GM12878 (cell line): ENCODE measurements around the gene TAAR9. TPM values are rescaled to one million over a fixed set of nuclear protein-coding genes. Genes with fewer than 3 reads are reported as not detected.

Experiments
- ASH2L ChIP-seq: fragments of 300-600, 200-600 bp; sonication (generic); IDR thresholded peaks from 2 replicates; pipeline ENCODE4 v1.6.1; 2017; ENCODE audit warnings: low read depth, mild to moderate bottlenecking, borderline replicate concordance
- GABPA ChIP-seq: IDR thresholded peaks from 2 replicates; pipeline ENCODE4 v1.6.1; 2014; ENCODE audit warnings: antibody characterized with exemption, low read depth, mild to moderate bottlenecking, inconsistent platforms
- MEF2A ChIP-seq: IDR thresholded peaks from 2 replicates; pipeline ENCODE4 v1.6.1; 2011; ENCODE audit warnings: low read depth, mild to moderate bottlenecking, low read length, moderate library complexity; ENCODE audit not compliant: insufficient read depth
- NFYA ChIP-seq: IDR thresholded peaks from 2 replicates; pipeline ENCODE4 v1.6.1; 2011; ENCODE audit warnings: low read depth, mild to moderate bottlenecking, low read length, improper control_type of control experiment, borderline replicate concordance
- NR2C2 ChIP-seq: IDR thresholded peaks from 2 replicates; pipeline ENCODE4 v1.6.1; 2011; ENCODE audit warnings: borderline replicate concordance, low read depth; ENCODE audit not compliant: control insufficient read depth, insufficient read length
- NR2F1 ChIP-seq: fragments of 450-650 bp; conservative IDR thresholded peaks from 2 replicates; pipeline ENCODE4 v1.6.1; 2017; ENCODE audit warnings: mild to moderate bottlenecking
- RCOR1 ChIP-seq: conservative IDR thresholded peaks from 2 replicates; pipeline ENCODE4 v1.6.1; 2012; ENCODE audit warnings: low read depth, low read length, improper control_type of control experiment
- SREBF1 ChIP-seq: IDR thresholded peaks from 2 replicates; pipeline ENCODE4 v1.6.1; 2012; ENCODE audit warnings: mild to moderate bottlenecking, low read length
- WRNIP1 ChIP-seq: IDR thresholded peaks from 2 replicates; pipeline ENCODE4 v1.6.1; 2011; ENCODE audit warnings: low read depth, low read length, improper control_type of control experiment, borderline replicate concordance
- polyA plus RNA-seq, 11 experiments: library from polyadenylated mRNA; depleted of rRNA in 4 of 11; unstranded in 6 of 11; stranded (reverse) in 5 of 11; fragments of >200 nt; fragmentation: Nextera tagmentation in 4 of 11; fragmentation: Illumina TruSeq in 1 of 11; extraction: Ambion mirVana in 4 of 11; extraction: Trizol in 1 of 11; gene quantifications; 1 replicate in 1 of 11; 2 replicates in 10 of 11; pipeline versions ENCODE4 v1.2.1 to v1.2.3, GENCODE V29; 2011 to 2016; ENCODE audit warnings: inconsistent platforms in 2 of 11, missing spikeins in 2 of 11, low read depth in 1 of 11
- small RNA-seq: library from RNA; depleted of rRNA; stranded (forward); fragments of <200 nt; gene quantifications from one replicate; pipeline ENCODE3, GENCODE V24; 2014
- total RNA-seq, 4 experiments: library from RNA; depleted of rRNA in 3 of 4; stranded (reverse); fragments of >200 nt in 3 of 4; fragmentation: Illumina TruSeq in 1 of 4; extraction: Trizol in 1 of 4; gene quantifications; 2 replicates each; pipeline versions ENCODE4 v1.2.1 to v1.2.3, GENCODE V29; 2013 to 2021
- TF ChIP-seq, protein P1 (sequence below): fragments of 150-350 bp; IDR thresholded peaks from 2 replicates; pipeline ENCODE4 v1.6.1; 2014; ENCODE audit warnings: mild to moderate bottlenecking, low read depth, low read length
- TF ChIP-seq, protein P2 (sequence below): IDR thresholded peaks from 2 replicates; pipeline ENCODE4 v1.6.1; 2012; ENCODE audit warnings: improper control_type of control experiment, low read depth, low read length; ENCODE audit not compliant: insufficient replicate concordance
- TF ChIP-seq, protein P3 (sequence below): IDR thresholded peaks from 2 replicates; pipeline ENCODE4 v1.6.1; 2011; ENCODE audit warnings: borderline replicate concordance, low read depth, mild to moderate bottlenecking, moderate library complexity, low read length; ENCODE audit not compliant: insufficient read depth, poor library complexity, severe bottlenecking

Gene TAAR9
- total and polyA plus RNA-seq, 10 of the 15 experiments (the other 5 are each of a cell fraction or from before 2014, with no cell fraction given): not detected

DNA sequence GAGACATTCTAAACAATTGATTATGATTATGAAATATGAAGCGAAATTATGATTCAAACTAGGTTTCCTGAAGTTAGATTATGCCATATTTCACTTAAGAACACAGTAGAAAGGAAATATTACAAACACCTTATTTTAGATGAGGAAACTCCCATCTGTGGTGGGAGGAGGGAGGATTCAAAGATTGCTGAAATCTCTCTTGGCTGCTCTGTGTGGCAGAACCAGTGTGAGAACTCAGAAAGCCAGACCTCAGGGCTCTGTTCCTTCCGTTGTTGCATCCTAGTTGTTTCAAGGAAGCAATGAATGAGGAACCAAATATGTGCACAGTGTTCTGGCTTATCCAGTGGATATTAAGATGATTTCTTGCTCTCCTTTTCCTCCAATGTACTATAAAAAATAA, 49.3 kb downstream of the TAAR9 start (continued):
- TF ChIP-seq, protein P1, sequence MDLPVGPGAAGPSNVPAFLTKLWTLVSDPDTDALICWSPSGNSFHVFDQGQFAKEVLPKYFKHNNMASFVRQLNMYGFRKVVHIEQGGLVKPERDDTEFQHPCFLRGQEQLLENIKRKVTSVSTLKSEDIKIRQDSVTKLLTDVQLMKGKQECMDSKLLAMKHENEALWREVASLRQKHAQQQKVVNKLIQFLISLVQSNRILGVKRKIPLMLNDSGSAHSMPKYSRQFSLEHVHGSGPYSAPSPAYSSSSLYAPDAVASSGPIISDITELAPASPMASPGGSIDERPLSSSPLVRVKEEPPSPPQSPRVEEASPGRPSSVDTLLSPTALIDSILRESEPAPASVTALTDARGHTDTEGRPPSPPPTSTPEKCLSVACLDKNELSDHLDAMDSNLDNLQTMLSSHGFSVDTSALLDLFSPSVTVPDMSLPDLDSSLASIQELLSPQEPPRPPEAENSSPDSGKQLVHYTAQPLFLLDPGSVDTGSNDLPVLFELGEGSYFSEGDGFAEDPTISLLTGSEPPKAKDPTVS: no peak
- TF ChIP-seq NR2C2: no peak
- TF ChIP-seq, protein P2, sequence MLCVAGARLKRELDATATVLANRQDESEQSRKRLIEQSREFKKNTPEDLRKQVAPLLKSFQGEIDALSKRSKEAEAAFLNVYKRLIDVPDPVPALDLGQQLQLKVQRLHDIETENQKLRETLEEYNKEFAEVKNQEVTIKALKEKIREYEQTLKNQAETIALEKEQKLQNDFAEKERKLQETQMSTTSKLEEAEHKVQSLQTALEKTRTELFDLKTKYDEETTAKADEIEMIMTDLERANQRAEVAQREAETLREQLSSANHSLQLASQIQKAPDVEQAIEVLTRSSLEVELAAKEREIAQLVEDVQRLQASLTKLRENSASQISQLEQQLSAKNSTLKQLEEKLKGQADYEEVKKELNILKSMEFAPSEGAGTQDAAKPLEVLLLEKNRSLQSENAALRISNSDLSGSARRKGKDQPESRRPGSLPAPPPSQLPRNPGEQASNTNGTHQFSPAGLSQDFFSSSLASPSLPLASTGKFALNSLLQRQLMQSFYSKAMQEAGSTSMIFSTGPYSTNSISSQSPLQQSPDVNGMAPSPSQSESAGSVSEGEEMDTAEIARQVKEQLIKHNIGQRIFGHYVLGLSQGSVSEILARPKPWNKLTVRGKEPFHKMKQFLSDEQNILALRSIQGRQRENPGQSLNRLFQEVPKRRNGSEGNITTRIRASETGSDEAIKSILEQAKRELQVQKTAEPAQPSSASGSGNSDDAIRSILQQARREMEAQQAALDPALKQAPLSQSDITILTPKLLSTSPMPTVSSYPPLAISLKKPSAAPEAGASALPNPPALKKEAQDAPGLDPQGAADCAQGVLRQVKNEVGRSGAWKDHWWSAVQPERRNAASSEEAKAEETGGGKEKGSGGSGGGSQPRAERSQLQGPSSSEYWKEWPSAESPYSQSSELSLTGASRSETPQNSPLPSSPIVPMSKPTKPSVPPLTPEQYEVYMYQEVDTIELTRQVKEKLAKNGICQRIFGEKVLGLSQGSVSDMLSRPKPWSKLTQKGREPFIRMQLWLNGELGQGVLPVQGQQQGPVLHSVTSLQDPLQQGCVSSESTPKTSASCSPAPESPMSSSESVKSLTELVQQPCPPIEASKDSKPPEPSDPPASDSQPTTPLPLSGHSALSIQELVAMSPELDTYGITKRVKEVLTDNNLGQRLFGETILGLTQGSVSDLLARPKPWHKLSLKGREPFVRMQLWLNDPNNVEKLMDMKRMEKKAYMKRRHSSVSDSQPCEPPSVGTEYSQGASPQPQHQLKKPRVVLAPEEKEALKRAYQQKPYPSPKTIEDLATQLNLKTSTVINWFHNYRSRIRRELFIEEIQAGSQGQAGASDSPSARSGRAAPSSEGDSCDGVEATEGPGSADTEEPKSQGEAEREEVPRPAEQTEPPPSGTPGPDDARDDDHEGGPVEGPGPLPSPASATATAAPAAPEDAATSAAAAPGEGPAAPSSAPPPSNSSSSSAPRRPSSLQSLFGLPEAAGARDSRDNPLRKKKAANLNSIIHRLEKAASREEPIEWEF: no peak
- TF ChIP-seq NFYA: no peak
- no peak for TF ChIP-seq ASH2L
- TF ChIP-seq GABPA: no peak
- TF ChIP-seq, protein P3, sequence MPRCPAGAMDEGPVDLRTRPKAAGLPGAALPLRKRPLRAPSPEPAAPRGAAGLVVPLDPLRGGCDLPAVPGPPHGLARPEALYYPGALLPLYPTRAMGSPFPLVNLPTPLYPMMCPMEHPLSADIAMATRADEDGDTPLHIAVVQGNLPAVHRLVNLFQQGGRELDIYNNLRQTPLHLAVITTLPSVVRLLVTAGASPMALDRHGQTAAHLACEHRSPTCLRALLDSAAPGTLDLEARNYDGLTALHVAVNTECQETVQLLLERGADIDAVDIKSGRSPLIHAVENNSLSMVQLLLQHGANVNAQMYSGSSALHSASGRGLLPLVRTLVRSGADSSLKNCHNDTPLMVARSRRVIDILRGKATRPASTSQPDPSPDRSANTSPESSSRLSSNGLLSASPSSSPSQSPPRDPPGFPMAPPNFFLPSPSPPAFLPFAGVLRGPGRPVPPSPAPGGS: no peak
- TF ChIP-seq WRNIP1: no peak
- no peak for TF ChIP-seq SREBF1
- TF ChIP-seq MEF2A: no peak
- no peak for TF ChIP-seq RCOR1
- TF ChIP-seq NR2F1: no peak
- TF ChIP-seq, all 136 proteins: peak for 0

Small RNA genes lying within 50 kb of the gene (small RNA-seq; reads per million reads assigned to genes)
- not detected for gene TAAR7P

Other genes with a start within 250 kb of the TAAR9 start
Only the 7 nearest of the 9 such genes appear.
- 0.56 and 0.87 TPM in 2 replicates for gene MOXD1, start 136.8 kb upstream of the TAAR9 start, total RNA-seq (2014; rRNA removed)
- 0.69 and 0.72 TPM in 2 replicates for gene MOXD1, start 136.8 kb upstream of the TAAR9 start, total RNA-seq (2014; rRNA removed; fragmentation: Illumina TruSeq; extraction: Trizol)
- 0.87 and 1.3 TPM in 2 replicates for gene MOXD1, start 136.8 kb upstream of the TAAR9 start, total RNA-seq (2021)
- 2.1 and 2.9 TPM in 2 replicates for gene MOXD1, start 136.8 kb upstream of the TAAR9 start, polyA plus RNA-seq (2011; rRNA removed)
- 0.73 and 1.2 TPM in 2 replicates for gene MOXD1, start 136.8 kb upstream of the TAAR9 start, polyA plus RNA-seq (2014; fragmentation: Illumina TruSeq; extraction: Trizol)
- gene MOXD1, start 136.8 kb upstream of the TAAR9 start, polyA plus RNA-seq (2014; fragmentation: Nextera tagmentation; extraction: Ambion mirVana): under 1 TPM; 0.03 to 0.27 TPM
- gene MOXD1, start 136.8 kb upstream of the TAAR9 start, polyA plus RNA-seq (2014; rRNA removed): 0.65 and 0.88 TPM in 2 replicates
- under 1 TPM; 0.34 to 0.40 TPM for gene MOXD1, start 136.8 kb upstream of the TAAR9 start, polyA plus RNA-seq (2016; fragmentation: Nextera tagmentation; extraction: Ambion mirVana)
- gene STX7, start 25.2 kb upstream of the TAAR9 start, total RNA-seq (2014; rRNA removed): 28.8 and 33.4 TPM in 2 replicates
- gene STX7, start 25.2 kb upstream of the TAAR9 start, total RNA-seq (2014; rRNA removed; fragmentation: Illumina TruSeq; extraction: Trizol): 44.2 and 50.1 TPM in 2 replicates
- gene STX7, start 25.2 kb upstream of the TAAR9 start, total RNA-seq (2021): 57.9 and 60.8 TPM in 2 replicates
- gene STX7, start 25.2 kb upstream of the TAAR9 start, polyA plus RNA-seq (2011; rRNA removed): 75.5 and 95.5 TPM in 2 replicates
- 66.1 and 70.2 TPM in 2 replicates for gene STX7, start 25.2 kb upstream of the TAAR9 start, polyA plus RNA-seq (2014; fragmentation: Illumina TruSeq; extraction: Trizol)
- 10 to 100 TPM; 26.5 to 30.7 TPM for gene STX7, start 25.2 kb upstream of the TAAR9 start, polyA plus RNA-seq (2014; fragmentation: Nextera tagmentation; extraction: Ambion mirVana)
- 38.6 and 40.0 TPM in 2 replicates for gene STX7, start 25.2 kb upstream of the TAAR9 start, polyA plus RNA-seq (2014; rRNA removed)
- 10 to 100 TPM; 52.5 to 58.1 TPM for gene STX7, start 25.2 kb upstream of the TAAR9 start, polyA plus RNA-seq (2016; fragmentation: Nextera tagmentation; extraction: Ambion mirVana)
- not detected in 2 replicates for gene TAAR8, start 14.4 kb downstream of the TAAR9 start, total RNA-seq (2014; rRNA removed)
- not detected in 2 replicates for gene TAAR8, start 14.4 kb downstream of the TAAR9 start, total RNA-seq (2014; rRNA removed; fragmentation: Illumina TruSeq; extraction: Trizol)
- not detected in 2 replicates for gene TAAR8, start 14.4 kb downstream of the TAAR9 start, total RNA-seq (2021)
- not detected in 2 replicates for gene TAAR8, start 14.4 kb downstream of the TAAR9 start, polyA plus RNA-seq (2011; rRNA removed)
- not detected in 2 replicates for gene TAAR8, start 14.4 kb downstream of the TAAR9 start, polyA plus RNA-seq (2014; fragmentation: Illumina TruSeq; extraction: Trizol)
- gene TAAR8, start 14.4 kb downstream of the TAAR9 start, polyA plus RNA-seq (2014; fragmentation: Nextera tagmentation; extraction: Ambion mirVana): not detected
- gene TAAR8, start 14.4 kb downstream of the TAAR9 start, polyA plus RNA-seq (2014; rRNA removed): not detected in 2 replicates
- gene TAAR8, start 14.4 kb downstream of the TAAR9 start, polyA plus RNA-seq (2016; fragmentation: Nextera tagmentation; extraction: Ambion mirVana): not detected
- gene TAAR6, start 32.0 kb downstream of the TAAR9 start, total RNA-seq (2014; rRNA removed): not detected in 2 replicates
- gene TAAR6, start 32.0 kb downstream of the TAAR9 start, total RNA-seq (2014; rRNA removed; fragmentation: Illumina TruSeq; extraction: Trizol): not detected in 2 replicates
- gene TAAR6, start 32.0 kb downstream of the TAAR9 start, total RNA-seq (2021): not detected in 2 replicates
- gene TAAR6, start 32.0 kb downstream of the TAAR9 start, polyA plus RNA-seq (2011; rRNA removed): not detected in 2 replicates
- gene TAAR6, start 32.0 kb downstream of the TAAR9 start, polyA plus RNA-seq (2014; fragmentation: Illumina TruSeq; extraction: Trizol): not detected in 2 replicates
- not detected for gene TAAR6, start 32.0 kb downstream of the TAAR9 start, polyA plus RNA-seq (2014; fragmentation: Nextera tagmentation; extraction: Ambion mirVana)
- not detected in 2 replicates for gene TAAR6, start 32.0 kb downstream of the TAAR9 start, polyA plus RNA-seq (2014; rRNA removed)
- not detected for gene TAAR6, start 32.0 kb downstream of the TAAR9 start, polyA plus RNA-seq (2016; fragmentation: Nextera tagmentation; extraction: Ambion mirVana)
- gene TAAR5, start 51.5 kb downstream of the TAAR9 start, total RNA-seq (2014; rRNA removed): not detected in 2 replicates
- not detected in 2 replicates for gene TAAR5, start 51.5 kb downstream of the TAAR9 start, total RNA-seq (2014; rRNA removed; fragmentation: Illumina TruSeq; extraction: Trizol)
- not detected in 2 replicates for gene TAAR5, start 51.5 kb downstream of the TAAR9 start, total RNA-seq (2021)
- gene TAAR5, start 51.5 kb downstream of the TAAR9 start, polyA plus RNA-seq (2011; rRNA removed): not detected in 2 replicates
- not detected in 2 replicates for gene TAAR5, start 51.5 kb downstream of the TAAR9 start, polyA plus RNA-seq (2014; fragmentation: Illumina TruSeq; extraction: Trizol)
- gene TAAR5, start 51.5 kb downstream of the TAAR9 start, polyA plus RNA-seq (2014; fragmentation: Nextera tagmentation; extraction: Ambion mirVana): not detected
- gene TAAR5, start 51.5 kb downstream of the TAAR9 start, polyA plus RNA-seq (2014; rRNA removed): not detected in 2 replicates
- gene TAAR5, start 51.5 kb downstream of the TAAR9 start, polyA plus RNA-seq (2016; fragmentation: Nextera tagmentation; extraction: Ambion mirVana): not detected
- gene TAAR2, start 86.0 kb downstream of the TAAR9 start, total RNA-seq (2014; rRNA removed): not detected in 2 replicates
- not detected in 2 replicates for gene TAAR2, start 86.0 kb downstream of the TAAR9 start, total RNA-seq (2014; rRNA removed; fragmentation: Illumina TruSeq; extraction: Trizol)
- gene TAAR2, start 86.0 kb downstream of the TAAR9 start, total RNA-seq (2021): not detected in 2 replicates
- gene TAAR2, start 86.0 kb downstream of the TAAR9 start, polyA plus RNA-seq (2011; rRNA removed): not detected in 2 replicates
- not detected in 2 replicates for gene TAAR2, start 86.0 kb downstream of the TAAR9 start, polyA plus RNA-seq (2014; fragmentation: Illumina TruSeq; extraction: Trizol)
- gene TAAR2, start 86.0 kb downstream of the TAAR9 start, polyA plus RNA-seq (2014; fragmentation: Nextera tagmentation; extraction: Ambion mirVana): not detected
- gene TAAR2, start 86.0 kb downstream of the TAAR9 start, polyA plus RNA-seq (2014; rRNA removed): not detected in 2 replicates
- gene TAAR2, start 86.0 kb downstream of the TAAR9 start, polyA plus RNA-seq (2016; fragmentation: Nextera tagmentation; extraction: Ambion mirVana): not detected
- gene TAAR1, start 120.9 kb downstream of the TAAR9 start, total RNA-seq (2014; rRNA removed): not detected in 2 replicates
- gene TAAR1, start 120.9 kb downstream of the TAAR9 start, total RNA-seq (2014; rRNA removed; fragmentation: Illumina TruSeq; extraction: Trizol): not detected in 2 replicates
- not detected in 2 replicates for gene TAAR1, start 120.9 kb downstream of the TAAR9 start, total RNA-seq (2021)
- not detected in 2 replicates for gene TAAR1, start 120.9 kb downstream of the TAAR9 start, polyA plus RNA-seq (2011; rRNA removed)
- not detected in 2 replicates for gene TAAR1, start 120.9 kb downstream of the TAAR9 start, polyA plus RNA-seq (2014; fragmentation: Illumina TruSeq; extraction: Trizol)
- not detected for gene TAAR1, start 120.9 kb downstream of the TAAR9 start, polyA plus RNA-seq (2014; fragmentation: Nextera tagmentation; extraction: Ambion mirVana)
- not detected in 2 replicates for gene TAAR1, start 120.9 kb downstream of the TAAR9 start, polyA plus RNA-seq (2014; rRNA removed)
- not detected for gene TAAR1, start 120.9 kb downstream of the TAAR9 start, polyA plus RNA-seq (2016; fragmentation: Nextera tagmentation; extraction: Ambion mirVana)